BE2C (cell line): ENCODE measurements around the gene TMEM161B.
A peak's percentile ranks its signal among the peaks of the same experiment; 100 is the strongest.
"Not testable (repeated sequence)": the region's sequence is repeated elsewhere in the genome, so short reads cannot be mapped to it uniquely, and the experiment has no call there.

Source experiments
- DNase-seq: peaks from one replicate; pipeline ENCODE4 v3.0.0-alpha.2; 2020
- H3K27me3 ChIP-seq: fragments of 250-450 bp; sonication (Bioruptor Pico); 2 replicates; pipeline ENCODE4 v1.5.1; 2020; ENCODE audit warnings: mild to moderate bottlenecking
- H3K36me3 ChIP-seq: fragments of 250-450 bp; sonication (Bioruptor Pico); 2 replicates; pipeline ENCODE4 v1.5.1; 2020; ENCODE audit warnings: mild to moderate bottlenecking
- H3K4me1 ChIP-seq: fragments of 250-450 bp; sonication (Bioruptor Pico); 2 replicates; pipeline ENCODE4 v1.5.1; 2020
- H3K4me3 ChIP-seq: 2 replicates; pipeline ENCODE4 v1.5.1; 2011; ENCODE audit warnings: low read depth, low read length
- H3K9me3 ChIP-seq: fragments of 250-450 bp; sonication (Bioruptor Pico); 2 replicates; pipeline ENCODE4 v1.5.1; 2020
- CTCF ChIP-seq: IDR thresholded peaks from 2 replicates; pipeline ENCODE4 v1.5.1; 2012; ENCODE audit warnings: mild to moderate bottlenecking, low read depth, low read length

TMEM161B gene

GRCh38 chr5:88183255-88183654 is 85.4 kb downstream of the TMEM161B start:
- Histone ChIP-seq H3K4me1 (no peaks in the 10 kb centered on the region), H3K27me3 (no peaks in the 10 kb centered on the region), H3K4me3 (no peak overlapping the region), H3K36me3 (no peaks in the 10 kb centered on the region), H3K9me3 (no peaks in the 10 kb centered on the region)
- no peak for DNase-seq
- TF ChIP-seq CTCF, result no peak

GRCh38 chr5:88177486-88177885 is 91.2 kb downstream of the TMEM161B start:
- not testable (repeated sequence) for H3K4me3 ChIP-seq, DNase-seq, H3K4me1 ChIP-seq, H3K27me3 ChIP-seq, H3K36me3 ChIP-seq, H3K9me3 ChIP-seq

- Histone ChIP-seq H3K36me3 (no peaks in the 10 kb centered on the region), H3K27me3 (peaks cover 4% of the 10 kb centered on the region), H3K9me3 (no peaks in the 10 kb centered on the region), H3K4me1 (no peaks in the 10 kb centered on the region), H3K4me3 (peak overlapping the region; percentile 20)
- no peak for TF ChIP-seq CTCF
- no peak for DNase-seq
Observed at GRCh38 chr5:88172847-88173758, 95.5 kb downstream of the TMEM161B start.

GRCh38 chr5:88159591-88159990 is 109.1 kb downstream of the TMEM161B start:
- no peak overlapping the region for H3K4me3 ChIP-seq
- no peaks in the 10 kb centered on the region for H3K4me1 ChIP-seq
- no peaks in the 10 kb centered on the region for H3K27me3 ChIP-seq
- DNase-seq, result no peak
- H3K36me3 ChIP-seq, result no peaks in the 10 kb centered on the region
- no peaks in the 10 kb centered on the region for H3K9me3 ChIP-seq
- no peak for TF ChIP-seq CTCF

GRCh38 chr5:88158056-88158455 is 110.6 kb downstream of the TMEM161B start:
- H3K9me3 ChIP-seq, result no peaks in the 10 kb centered on the region
- H3K27me3 ChIP-seq, result peaks cover 4% of the 10 kb centered on the region; the same call in 1 of the 2 replicates
- no peak for DNase-seq
- no peaks in the 10 kb centered on the region for H3K4me1 ChIP-seq
- no peak for TF ChIP-seq CTCF
- no peak overlapping the region for H3K4me3 ChIP-seq
- no peaks in the 10 kb centered on the region for H3K36me3 ChIP-seq

GRCh38 chr5:88154891-88155290 is 113.8 kb downstream of the TMEM161B start:
- no peak for DNase-seq
- H3K36me3 ChIP-seq, result no peaks in the 10 kb centered on the region
- no peak for TF ChIP-seq CTCF
- no peak overlapping the region for H3K4me3 ChIP-seq
- no peaks in the 10 kb centered on the region for H3K9me3 ChIP-seq
- peaks cover 4% of the 10 kb centered on the region; the same call in 1 of the 2 replicates for H3K27me3 ChIP-seq
- H3K4me1 ChIP-seq, result no peaks in the 10 kb centered on the region
